Measurements from ENCODE around the gene SCIN.
"Not testable (repeated sequence)": the region's sequence is repeated elsewhere in the genome, so short reads cannot be mapped to it uniquely, and the experiment has no call there.

The SCIN gene

DNA sequence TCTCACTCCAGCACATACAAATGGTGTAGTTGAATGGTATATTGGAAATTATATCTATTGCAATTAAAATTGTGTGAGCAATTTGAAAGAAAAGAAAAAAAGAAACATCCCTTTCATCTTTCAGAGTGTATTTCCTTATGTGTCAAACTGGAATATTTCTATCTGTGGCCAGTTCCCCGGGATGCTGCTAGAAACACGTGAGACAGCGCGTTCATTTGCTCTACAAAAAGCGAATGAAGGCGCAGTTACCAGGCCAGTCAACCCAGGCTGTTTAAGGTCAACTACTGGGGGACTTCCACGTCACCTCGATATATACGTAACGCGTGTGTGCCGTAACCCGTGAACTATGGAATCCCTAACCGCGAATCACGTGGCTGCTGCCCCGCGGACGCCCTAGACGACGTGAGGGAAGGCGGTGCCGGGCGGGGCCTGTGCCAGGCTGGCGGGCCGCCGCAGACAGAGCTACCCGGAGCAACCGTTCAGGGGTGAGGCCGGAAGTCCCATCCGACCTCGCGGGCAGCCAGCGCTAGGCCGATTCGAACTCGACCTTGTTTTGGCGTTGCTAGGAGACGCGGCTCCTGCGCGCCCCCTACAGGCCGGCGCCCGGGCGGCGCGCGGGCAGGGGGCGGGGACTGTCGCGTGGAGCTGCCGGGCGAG lies 115.8 kb downstream of the SCIN start:
- no peaks in the 10 kb centered on the region for H3K4me1 ChIP-seq
- TF ChIP-seq, protein P1, sequence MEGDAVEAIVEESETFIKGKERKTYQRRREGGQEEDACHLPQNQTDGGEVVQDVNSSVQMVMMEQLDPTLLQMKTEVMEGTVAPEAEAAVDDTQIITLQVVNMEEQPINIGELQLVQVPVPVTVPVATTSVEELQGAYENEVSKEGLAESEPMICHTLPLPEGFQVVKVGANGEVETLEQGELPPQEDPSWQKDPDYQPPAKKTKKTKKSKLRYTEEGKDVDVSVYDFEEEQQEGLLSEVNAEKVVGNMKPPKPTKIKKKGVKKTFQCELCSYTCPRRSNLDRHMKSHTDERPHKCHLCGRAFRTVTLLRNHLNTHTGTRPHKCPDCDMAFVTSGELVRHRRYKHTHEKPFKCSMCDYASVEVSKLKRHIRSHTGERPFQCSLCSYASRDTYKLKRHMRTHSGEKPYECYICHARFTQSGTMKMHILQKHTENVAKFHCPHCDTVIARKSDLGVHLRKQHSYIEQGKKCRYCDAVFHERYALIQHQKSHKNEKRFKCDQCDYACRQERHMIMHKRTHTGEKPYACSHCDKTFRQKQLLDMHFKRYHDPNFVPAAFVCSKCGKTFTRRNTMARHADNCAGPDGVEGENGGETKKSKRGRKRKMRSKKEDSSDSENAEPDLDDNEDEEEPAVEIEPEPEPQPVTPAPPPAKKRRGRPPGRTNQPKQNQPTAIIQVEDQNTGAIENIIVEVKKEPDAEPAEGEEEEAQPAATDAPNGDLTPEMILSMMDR (IDR thresholded peaks at IDR 0.05), result peak; percentile 82
- H2AFZ ChIP-seq, result peak overlapping the region; percentile 99
- peak overlapping the region; percentile 92 for H3K27ac ChIP-seq
- H3K79me2 ChIP-seq, result no peaks in the 10 kb centered on the region
- no peaks in the 10 kb centered on the region for H3K36me3 ChIP-seq (ENCODE audit: control insufficient read depth, insufficient read depth, low read length)
- H3K9ac ChIP-seq, result peak overlapping the region; percentile 6
- no peaks in the 10 kb centered on the region for H3K9me3 ChIP-seq (ENCODE audit: control insufficient read depth, low read length)
- H3K4me2 ChIP-seq (ENCODE audit: low read length), result peak overlapping the region; percentile 70
- H3K27me3 ChIP-seq (ENCODE audit: control insufficient read depth, insufficient read depth, low read length), result no peaks in the 10 kb centered on the region
- H3K4me3 ChIP-seq (ENCODE audit: low read depth, low read length), result peak overlapping the region; percentile 74

DNA sequence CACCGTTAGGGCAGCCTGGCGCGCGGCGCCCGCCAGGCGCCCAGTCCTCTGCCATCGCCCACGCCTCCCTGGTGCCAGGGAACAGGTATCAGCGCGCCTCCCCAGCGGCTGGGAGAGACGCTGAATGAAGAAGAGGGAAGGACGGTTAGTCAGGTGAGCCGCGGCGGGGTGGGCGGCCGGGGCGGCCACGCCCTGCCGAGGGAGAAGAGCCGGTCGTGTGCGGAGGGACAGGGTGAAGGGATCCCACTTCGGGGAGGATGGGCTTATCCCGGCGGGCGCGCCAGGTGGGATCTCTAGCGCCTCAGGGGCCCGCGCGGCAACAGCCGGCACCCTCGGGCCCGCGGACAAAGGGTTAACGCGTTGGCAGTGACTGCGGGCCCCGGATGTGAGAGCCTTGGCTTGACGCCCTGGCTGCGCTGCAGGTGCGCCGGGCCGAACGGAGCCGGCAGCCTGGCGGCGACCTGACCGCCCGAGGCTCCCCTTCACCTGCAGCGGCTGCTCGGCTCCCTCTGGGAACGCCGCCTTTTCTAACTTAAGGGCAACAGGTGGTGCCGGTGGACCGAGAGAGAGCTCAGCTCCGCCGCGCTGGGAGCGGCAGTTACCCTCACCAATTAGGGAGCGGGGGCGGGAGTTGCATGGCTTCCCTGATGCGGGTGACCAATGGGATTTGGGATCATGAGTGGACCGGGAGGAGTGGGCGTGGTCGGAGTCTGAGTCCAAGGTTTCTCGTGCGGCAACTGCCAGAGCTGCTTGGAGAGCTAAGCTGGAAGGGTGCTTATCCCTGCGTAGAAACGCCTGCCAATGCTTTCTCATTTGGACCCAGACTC lies 116.6 kb downstream of the SCIN start, which contains the start of gene ARL4A:
Gene ARL4A (plus strand): TSS at position 743 of the 827 bp plus-strand sequence. CDS start 622 bp downstream, outside the sequence.
- peak within 1 kb of the TSS; percentile 74 for H3K4me3 ChIP-seq (ENCODE audit: low read depth, low read length)
- no peaks in the 10 kb centered on the region for H3K4me1 ChIP-seq
- no peaks in the 10 kb centered on the region for H3K36me3 ChIP-seq (ENCODE audit: control insufficient read depth, insufficient read depth, low read length)
- TF ChIP-seq, protein P1 (IDR thresholded peaks at IDR 0.05), result no peak
- H3K9ac ChIP-seq, result peak within 1 kb of the TSS; percentile 6
- peak within 1 kb of the TSS; percentile 99 for H2AFZ ChIP-seq
- no peaks in the 10 kb centered on the region for H3K27me3 ChIP-seq (ENCODE audit: control insufficient read depth, insufficient read depth, low read length)
- H3K4me2 ChIP-seq (ENCODE audit: low read length), result peak within 1 kb of the TSS; percentile 78
- no peaks in the 10 kb centered on the region for H3K9me3 ChIP-seq (ENCODE audit: control insufficient read depth, low read length)
- H3K27ac ChIP-seq, result peak within 1 kb of the TSS; percentile 92
- no peaks in the 10 kb centered on the region for H3K79me2 ChIP-seq

DNA sequence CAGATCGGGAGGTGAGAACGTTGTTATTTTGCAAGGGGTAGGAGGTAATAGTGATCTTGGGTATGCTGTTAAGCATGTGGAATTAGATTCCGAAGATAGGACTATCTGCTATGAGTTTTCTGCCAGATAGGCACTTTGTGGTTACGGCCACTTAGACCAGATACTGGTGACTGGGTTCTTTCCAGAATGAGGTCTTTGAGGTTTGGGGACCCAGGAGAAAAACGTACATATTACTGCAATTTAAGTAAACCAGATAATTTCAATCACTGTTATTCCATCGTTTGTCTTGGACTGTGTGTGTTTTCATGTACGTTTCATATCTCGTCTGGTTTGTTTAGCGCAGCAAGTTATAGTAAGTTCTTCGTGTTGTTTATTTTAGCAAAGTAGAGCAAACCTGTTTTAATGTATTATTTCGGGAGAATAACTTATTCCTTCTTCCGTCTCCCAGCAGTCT lies 117.2 kb downstream of the SCIN start:
- Histone ChIP-seq H3K4me2 (ENCODE audit: low read length) (peak overlapping the region; percentile 78), H3K79me2 (no peaks in the 10 kb centered on the region), H2AFZ (peak overlapping the region; percentile 99), H3K27ac (peak overlapping the region; percentile 92), H3K36me3 (ENCODE audit: control insufficient read depth, insufficient read depth, low read length) (no peaks in the 10 kb centered on the region), H3K4me1 (no peaks in the 10 kb centered on the region), H3K9me3 (ENCODE audit: control insufficient read depth, low read length) (no peaks in the 10 kb centered on the region), H3K4me3 (ENCODE audit: low read depth, low read length) (peak overlapping the region; percentile 74), H3K27me3 (ENCODE audit: control insufficient read depth, insufficient read depth, low read length) (no peaks in the 10 kb centered on the region), H3K9ac (no peak overlapping the region)
- TF ChIP-seq, protein P1 (IDR thresholded peaks at IDR 0.05), result no peak

DNA sequence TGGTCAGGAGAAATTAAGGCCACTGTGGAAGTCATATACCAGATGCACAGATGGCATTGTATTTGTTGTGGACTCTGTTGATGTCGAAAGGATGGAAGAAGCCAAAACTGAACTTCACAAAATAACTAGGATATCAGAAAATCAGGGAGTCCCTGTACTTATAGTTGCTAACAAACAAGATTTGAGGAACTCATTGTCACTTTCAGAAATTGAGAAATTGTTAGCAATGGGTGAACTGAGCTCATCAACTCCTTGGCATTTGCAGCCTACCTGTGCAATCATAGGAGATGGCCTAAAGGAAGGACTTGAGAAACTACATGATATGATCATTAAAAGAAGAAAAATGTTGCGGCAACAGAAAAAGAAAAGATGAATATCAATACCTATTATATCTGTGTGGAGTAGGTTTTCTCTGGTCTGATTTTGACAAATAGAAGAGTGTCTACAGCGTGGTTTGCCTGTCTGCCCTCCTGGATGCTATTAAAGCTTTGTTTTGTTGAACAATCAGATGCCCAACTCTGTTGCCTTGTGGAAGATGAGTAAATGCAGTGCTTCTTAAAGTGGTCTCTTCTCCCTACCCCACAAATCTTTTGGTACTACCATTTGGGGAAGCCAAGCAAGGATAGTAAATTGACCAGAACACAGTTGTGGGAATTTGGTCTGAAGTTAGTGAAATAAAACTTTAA lies 118.1 kb downstream of the SCIN start:
- not testable (repeated sequence) for H3K27ac ChIP-seq; H3K4me1 ChIP-seq; H3K27me3 ChIP-seq (ENCODE audit: control insufficient read depth, insufficient read depth, low read length); H3K9me3 ChIP-seq (ENCODE audit: control insufficient read depth, low read length); H3K79me2 ChIP-seq; H3K4me2 ChIP-seq (ENCODE audit: low read length); H3K9ac ChIP-seq; H3K36me3 ChIP-seq (ENCODE audit: control insufficient read depth, insufficient read depth, low read length); H2AFZ ChIP-seq; H3K4me3 ChIP-seq (ENCODE audit: low read depth, low read length)

DNA sequence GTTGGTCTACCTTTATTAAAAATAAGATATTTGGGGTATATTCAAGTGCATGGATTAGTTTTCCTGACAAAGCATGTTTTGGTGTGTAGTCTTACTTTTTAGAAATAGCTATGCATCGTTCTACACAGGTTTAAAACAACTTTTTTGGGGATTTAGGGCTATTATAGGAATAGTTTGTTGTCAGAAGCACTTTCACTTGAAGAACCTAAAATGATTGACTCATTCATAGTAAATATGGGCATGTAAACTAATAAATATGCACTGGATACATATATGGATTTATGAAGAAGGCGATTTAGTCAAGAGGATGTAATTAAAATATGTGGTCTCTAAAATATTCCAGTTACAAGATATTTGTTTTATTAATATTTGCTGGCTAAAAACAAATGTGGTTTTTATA lies 118.9 kb downstream of the SCIN start:
- no peaks in the 10 kb centered on the region for H3K27me3 ChIP-seq (ENCODE audit: control insufficient read depth, insufficient read depth, low read length)
- no peaks in the 10 kb centered on the region for H3K4me1 ChIP-seq
- H3K4me2 ChIP-seq (ENCODE audit: low read length), result no peak overlapping the region
- no peak overlapping the region for H3K4me3 ChIP-seq (ENCODE audit: low read depth, low read length)
- no peaks in the 10 kb centered on the region for H3K9me3 ChIP-seq (ENCODE audit: control insufficient read depth, low read length)
- H3K9ac ChIP-seq, result no peak overlapping the region
- no peaks in the 10 kb centered on the region for H3K79me2 ChIP-seq
- no peaks in the 10 kb centered on the region for H3K36me3 ChIP-seq (ENCODE audit: control insufficient read depth, insufficient read depth, low read length)
- no peak overlapping the region for H2AFZ ChIP-seq
- TF ChIP-seq, protein P1 (IDR thresholded peaks at IDR 0.05), result no peak
- H3K27ac ChIP-seq, result no peak overlapping the region
